ENCODE data around the gene ZNF462.
"Not testable (repeated sequence)": the region's sequence is repeated elsewhere in the genome, so short reads cannot be mapped to it uniquely, and the experiment has no call there.

ZNF462 gene

DNA sequence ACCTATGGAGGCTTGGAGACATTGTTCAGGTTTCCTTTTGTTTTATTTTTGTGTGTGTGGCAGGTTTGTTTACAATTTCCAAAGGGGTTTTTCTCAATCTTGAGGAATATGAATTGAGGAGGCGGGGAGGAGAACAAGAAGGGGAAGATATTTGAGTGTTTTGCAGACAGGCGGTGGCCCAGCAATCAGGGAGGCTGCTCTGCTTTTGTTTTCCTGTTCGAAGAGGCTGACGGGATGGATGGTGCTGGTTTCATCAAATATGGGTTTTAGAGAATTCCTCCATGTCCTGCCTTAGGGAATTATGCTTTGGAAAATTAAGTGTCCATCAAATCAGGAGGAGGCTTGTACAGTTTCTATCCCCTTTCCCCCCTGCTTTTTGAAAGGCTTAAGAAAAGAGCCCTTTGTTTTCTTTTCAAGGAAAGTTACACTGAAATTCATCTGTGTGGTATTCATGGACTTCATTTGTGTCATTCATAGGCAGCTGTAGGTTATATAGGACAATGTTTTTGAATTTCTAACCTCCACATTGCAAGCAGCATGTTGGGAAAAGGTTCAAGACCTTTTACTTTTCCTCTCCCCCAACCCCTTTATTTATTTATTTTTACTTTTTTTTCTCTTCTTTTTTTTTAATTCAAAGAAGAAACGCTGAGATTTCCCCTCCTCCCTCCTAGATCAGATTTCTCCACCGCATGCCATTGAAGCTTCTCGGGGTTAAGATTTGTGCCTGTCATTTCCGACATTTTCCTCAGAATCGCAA is 107.4 kb downstream of the ZNF462 start:
- H3K27ac Mint-ChIP-seq: peak overlapping the region in 1 of 2 donors; percentile 79
- no peak for DNase-seq
- H3K4me3 Mint-ChIP-seq: no peak overlapping the region
- H3K4me1 Mint-ChIP-seq: peaks cover 1% of the 10 kb centered on the region
- H3K27me3 Mint-ChIP-seq: no peaks in the 10 kb centered on the region
- no peak for ATAC-seq
- H3K9me3 Mint-ChIP-seq: no peaks in the 10 kb centered on the region

DNA sequence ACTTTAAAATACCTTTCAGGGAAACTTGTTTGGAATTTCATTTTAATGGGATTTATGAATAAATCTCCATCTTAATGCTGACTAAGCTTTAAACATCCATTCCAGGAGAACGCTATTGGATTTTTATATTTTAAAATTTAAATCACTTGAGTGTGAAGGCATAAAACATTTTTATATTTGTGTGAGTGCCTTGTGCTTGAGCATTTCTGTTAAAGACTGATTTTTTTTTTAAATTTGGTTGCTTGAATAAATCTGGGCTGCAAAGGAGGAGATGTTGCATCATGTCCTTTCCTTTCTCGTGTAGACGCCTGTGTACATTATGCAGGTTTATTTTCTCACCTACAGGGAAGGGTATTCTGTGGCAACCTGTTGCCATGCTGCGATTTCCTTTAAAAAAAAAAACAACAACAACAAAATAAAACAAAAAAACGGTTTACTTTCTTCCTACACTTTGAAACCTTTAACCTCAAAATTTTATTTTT is 108.1 kb downstream of the ZNF462 start:
- ATAC-seq: no peak
- no peak overlapping the region for H3K27ac Mint-ChIP-seq
- no peaks in the 10 kb centered on the region for H3K4me1 Mint-ChIP-seq
- no peak for DNase-seq
- H3K27me3 Mint-ChIP-seq: no peaks in the 10 kb centered on the region
- no peak overlapping the region for H3K4me3 Mint-ChIP-seq
- no peaks in the 10 kb centered on the region for H3K9me3 Mint-ChIP-seq

DNA sequence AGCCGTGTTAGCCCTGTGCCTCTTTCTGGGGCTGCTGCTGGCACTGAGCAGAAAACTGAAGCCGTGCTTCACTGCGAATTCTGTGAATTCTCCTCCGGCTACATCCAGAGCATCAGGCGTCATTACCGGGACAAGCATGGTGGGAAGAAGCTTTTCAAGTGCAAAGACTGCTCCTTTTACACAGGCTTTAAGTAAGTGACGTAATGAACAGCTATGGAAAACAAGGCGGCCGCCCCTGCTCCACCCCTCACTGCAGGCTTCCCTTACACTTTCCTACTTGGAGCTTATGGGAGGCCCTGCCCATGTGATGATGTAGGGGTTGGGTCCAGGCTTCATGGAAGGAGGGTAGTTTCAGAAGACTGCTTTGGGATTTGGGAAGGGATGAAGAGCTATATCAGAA is 109.1 kb downstream of the ZNF462 start:
- H3K4me3 Mint-ChIP-seq: no peak overlapping the region
- no peaks in the 10 kb centered on the region for H3K27me3 Mint-ChIP-seq
- DNase-seq (no peak), ATAC-seq (no peak)
- H3K9me3 Mint-ChIP-seq: no peaks in the 10 kb centered on the region
- no peaks in the 10 kb centered on the region for H3K4me1 Mint-ChIP-seq
- H3K27ac Mint-ChIP-seq: no peak overlapping the region

DNA sequence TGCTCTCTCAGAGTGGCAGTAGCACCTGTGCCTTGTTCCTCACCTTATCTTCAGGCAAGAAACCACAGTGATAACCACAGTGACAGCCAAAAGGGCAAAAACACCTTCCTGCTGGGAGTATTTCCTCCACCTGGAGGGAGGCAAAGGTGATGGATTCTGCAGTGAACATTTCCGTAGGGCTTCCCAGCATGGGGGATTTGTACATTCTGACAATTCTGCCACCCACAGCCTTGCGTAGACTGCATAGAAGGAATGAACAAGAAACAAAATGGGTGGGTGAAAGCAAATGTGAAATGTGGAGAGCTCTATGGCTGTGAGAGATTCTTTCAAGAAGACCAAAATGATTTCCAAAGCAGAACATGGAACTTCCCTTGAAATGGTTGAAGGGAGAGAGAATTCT is 111.4 kb downstream of the ZNF462 start:
- no peaks in the 10 kb centered on the region for H3K27me3 Mint-ChIP-seq
- H3K4me3 Mint-ChIP-seq: no peak overlapping the region
- H3K9me3 Mint-ChIP-seq: no peaks in the 10 kb centered on the region
- no peak for DNase-seq
- no peaks in the 10 kb centered on the region for H3K4me1 Mint-ChIP-seq
- no peak for ATAC-seq
- H3K27ac Mint-ChIP-seq: no peak overlapping the region

DNA sequence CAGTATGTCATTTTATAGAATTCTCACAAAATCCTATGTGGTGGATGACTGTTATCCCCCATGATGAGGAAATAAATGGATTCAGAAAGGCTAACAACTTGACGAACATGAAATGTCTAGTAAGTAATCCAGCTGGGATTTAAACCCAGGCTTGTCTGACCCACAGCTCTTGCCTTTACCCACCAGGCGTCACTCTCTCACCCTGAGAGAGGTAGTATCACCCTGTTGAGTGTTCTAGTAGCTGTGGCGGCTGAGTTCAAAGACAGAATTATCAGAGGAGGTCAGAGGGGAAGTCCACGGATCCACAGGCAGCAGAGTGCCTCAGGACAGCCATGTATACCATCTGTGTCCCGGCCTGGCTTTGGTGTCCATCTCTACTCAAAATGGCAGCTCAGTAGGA is 113.8 kb downstream of the ZNF462 start:
- no peak for ATAC-seq
- Mint-ChIP-seq H3K27ac (no peak overlapping the region), H3K4me3 (no peak overlapping the region), H3K9me3 (no peaks in the 10 kb centered on the region), H3K4me1 (no peaks in the 10 kb centered on the region), H3K27me3 (no peaks in the 10 kb centered on the region)
- DNase-seq: no peak

DNA sequence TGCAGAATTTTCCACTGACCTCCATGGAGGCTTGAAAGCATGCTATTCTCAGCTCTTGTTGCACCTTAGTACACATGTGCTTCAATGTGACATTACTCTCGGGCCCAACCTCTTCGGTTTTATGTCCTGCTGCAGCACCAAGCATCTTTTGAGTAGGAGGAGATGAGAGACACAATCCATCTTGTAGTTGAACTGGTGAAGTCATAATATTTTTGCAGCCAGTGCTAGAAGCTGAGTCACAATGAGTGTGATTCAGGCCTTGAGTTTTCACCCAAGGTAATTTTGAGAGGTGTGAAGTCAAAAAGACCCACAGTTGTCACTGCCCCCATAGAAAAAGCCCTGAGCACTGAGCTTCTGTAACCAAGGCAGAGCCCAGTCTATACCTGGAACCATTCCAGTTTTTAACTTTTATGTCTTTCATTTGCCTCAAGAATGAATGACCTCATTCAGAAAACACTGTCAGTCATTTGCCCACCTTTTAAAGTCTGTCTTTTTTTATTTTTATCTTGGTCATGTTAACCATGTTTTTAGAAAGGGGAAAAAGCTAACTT is 117.7 kb downstream of the ZNF462 start:
- DNase-seq: no peak
- no peaks in the 10 kb centered on the region for H3K4me1 Mint-ChIP-seq
- no peak for ATAC-seq
- no peak overlapping the region for H3K4me3 Mint-ChIP-seq
- H3K27ac Mint-ChIP-seq: no peak overlapping the region
- no peaks in the 10 kb centered on the region for H3K27me3 Mint-ChIP-seq
- H3K9me3 Mint-ChIP-seq: no peaks in the 10 kb centered on the region

DNA sequence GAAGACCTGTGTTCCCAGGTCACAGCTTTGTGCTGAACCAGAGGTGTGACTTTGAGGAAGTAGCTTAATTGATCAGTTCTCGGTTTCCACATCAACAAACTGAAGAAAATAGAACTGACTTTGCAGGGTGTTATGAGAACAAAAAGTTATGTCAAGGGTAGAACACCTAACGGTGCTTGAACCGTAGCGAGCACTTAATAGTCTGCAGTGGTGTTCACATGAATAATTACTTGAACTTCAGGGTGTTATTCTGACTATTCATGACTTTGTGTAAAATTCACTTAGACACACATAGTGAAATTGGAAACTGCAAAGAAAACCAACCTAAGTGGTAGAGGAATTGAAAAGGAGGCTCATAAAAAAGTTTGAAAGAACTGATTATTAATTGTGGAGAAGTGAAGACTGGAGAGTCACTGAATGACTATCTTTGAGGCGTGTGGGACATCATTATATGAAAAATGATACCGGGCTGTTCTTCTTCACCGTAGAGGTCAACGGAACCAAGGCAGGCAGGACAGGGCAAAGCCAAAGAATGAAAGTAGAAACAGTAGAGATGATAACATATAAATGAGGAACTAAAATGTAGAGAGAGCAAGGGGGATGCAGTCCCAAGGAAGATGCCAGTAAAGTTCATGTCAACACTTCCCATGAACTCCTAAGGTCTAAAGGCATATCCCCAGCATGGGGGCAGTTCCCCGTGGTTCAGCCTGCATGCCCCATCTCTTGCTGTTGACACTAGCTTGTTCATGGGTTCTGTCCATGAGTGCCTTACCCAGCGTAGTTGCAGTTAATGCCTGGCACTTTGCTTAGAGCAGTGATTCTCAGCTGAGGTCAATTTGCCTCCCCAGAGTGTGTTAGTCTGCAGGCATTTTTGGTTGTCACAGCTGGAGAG is 118.7 kb downstream of the ZNF462 start:
- H3K27ac Mint-ChIP-seq: no peak overlapping the region
- DNase-seq: no peak
- no peak for ATAC-seq
- no peaks in the 10 kb centered on the region for H3K27me3 Mint-ChIP-seq
- H3K4me1 Mint-ChIP-seq: no peaks in the 10 kb centered on the region
- H3K4me3 Mint-ChIP-seq: no peak overlapping the region
- no peaks in the 10 kb centered on the region for H3K9me3 Mint-ChIP-seq

DNA sequence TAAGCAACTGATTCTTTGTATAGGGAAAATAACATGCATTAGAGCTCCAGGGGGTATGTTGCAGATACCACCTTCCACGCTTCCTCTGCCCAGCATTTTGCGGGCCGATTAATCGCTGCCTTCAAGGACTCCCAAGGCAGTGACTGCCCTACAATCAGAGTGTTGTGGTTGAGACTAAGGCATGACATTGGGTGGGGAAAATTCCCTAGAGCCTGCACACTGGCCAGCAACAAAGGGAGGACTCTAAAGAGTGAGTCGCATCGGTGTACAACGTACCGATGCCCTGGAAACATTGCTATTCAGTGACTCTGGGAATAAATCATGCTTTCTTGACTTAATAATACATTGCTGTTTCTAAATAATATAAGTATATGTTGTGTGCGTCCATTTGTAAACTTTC is 119.7 kb downstream of the ZNF462 start:
- DNase-seq: no peak
- H3K9me3 Mint-ChIP-seq: no peaks in the 10 kb centered on the region

DNA sequence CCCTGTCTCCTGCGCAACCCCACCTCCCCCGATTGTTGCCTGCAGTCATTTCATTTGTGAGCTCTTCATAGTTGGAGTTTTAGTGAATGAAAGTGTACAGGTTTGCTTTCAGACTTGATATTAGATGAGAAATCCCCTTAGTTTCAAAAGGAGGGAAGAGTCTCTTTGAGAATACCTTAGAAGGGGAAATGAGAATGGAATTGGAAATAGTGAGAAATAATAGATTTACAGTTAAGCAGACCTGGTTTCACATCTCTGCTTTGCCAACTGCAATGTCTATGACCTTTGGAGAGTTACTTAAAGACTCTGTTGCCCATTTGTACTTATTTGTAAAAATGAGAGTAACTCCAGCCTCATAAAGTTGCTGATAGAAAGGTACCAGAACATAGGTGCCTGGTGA is 120.4 kb downstream of the ZNF462 start:
- Mint-ChIP-seq H3K9me3 (no peaks in the 10 kb centered on the region), H3K27ac (no peak overlapping the region), H3K4me1 (no peaks in the 10 kb centered on the region), H3K27me3 (no peaks in the 10 kb centered on the region), H3K4me3 (no peak overlapping the region)
- DNase-seq (no peak), ATAC-seq (no peak)

More for the DNA sequence above, 119.7 kb downstream of the ZNF462 start:
- no peak for ATAC-seq
- Mint-ChIP-seq H3K4me3 (no peak overlapping the region), H3K27me3 (no peaks in the 10 kb centered on the region), H3K4me1 (no peaks in the 10 kb centered on the region), H3K27ac (no peak overlapping the region)

DNA sequence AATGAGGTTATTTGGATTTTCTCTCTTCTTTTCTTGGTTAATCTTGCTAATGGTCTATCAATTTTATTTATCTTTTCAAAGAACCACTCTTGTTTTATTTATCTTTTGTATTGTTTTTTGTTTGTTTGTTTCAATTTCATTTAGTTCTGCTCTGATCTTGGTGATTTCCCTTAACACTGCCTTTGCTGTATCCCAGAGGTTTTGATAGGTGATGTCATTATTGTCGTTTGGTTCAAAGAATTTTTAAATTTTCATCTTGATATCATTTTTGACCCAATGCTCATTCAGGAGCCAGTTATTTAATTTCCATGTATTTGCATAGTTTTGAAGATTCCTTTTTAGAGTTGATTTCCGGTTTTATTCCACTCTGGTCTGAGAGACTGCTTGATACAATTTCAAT is 126.9 kb downstream of the ZNF462 start:
- not testable (repeated sequence) for H3K4me3 Mint-ChIP-seq, DNase-seq, H3K4me1 Mint-ChIP-seq, H3K27ac Mint-ChIP-seq, H3K9me3 Mint-ChIP-seq, ATAC-seq
- peaks cover 11% of the 10 kb centered on the region for H3K27me3 Mint-ChIP-seq

DNA sequence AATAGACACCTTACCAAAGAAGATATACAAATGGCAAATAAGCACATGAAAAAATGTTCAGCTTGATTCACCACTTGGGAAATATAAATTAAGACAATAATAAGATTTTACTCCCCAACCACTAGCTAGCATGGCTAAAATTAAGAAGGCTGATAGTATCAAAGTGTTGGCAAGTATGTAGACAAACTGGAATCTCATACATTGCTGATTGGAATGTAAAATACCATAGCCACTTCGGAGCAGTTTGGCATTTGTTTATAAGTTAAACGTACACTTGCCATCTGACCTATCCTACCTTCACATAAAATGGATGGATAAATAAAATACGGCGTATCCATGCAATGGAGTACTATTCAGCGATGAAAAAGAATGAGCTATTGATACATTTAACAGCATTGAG is 129.2 kb downstream of the ZNF462 start:
- Mint-ChIP-seq H3K4me3 (no peak overlapping the region), H3K9me3 (peaks cover 0 to 4% of the 10 kb centered on the region in 2 donors), H3K4me1 (no peaks in the 10 kb centered on the region), H3K27ac (no peak overlapping the region), H3K27me3 (peaks cover 11% of the 10 kb centered on the region)
- DNase-seq (no peak), ATAC-seq (no peak)

DNA sequence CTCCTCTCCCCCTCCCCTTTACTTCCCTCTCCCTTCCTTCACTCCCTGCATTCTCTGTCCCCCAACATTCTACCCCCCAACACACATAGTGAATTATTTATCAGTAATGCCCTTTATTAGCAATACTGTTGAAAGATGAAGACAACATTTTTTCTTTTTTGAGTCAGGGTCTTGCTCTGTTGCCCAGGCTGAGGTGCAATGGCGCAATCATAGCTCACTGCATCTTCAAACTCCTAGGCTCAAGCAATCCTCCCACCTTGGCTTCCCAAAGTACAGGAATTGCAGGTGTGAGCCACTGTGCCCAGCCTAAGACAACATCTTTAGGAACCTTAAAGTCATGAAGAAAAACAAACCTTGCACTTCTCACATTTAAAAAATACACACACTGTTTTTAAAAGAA is 130.6 kb downstream of the ZNF462 start:
- Mint-ChIP-seq H3K9me3 (peaks cover 0 to 2% of the 10 kb centered on the region in 2 donors), H3K27ac (no peak overlapping the region), H3K4me1 (no peaks in the 10 kb centered on the region), H3K27me3 (peaks cover 11% of the 10 kb centered on the region), H3K4me3 (no peak overlapping the region)
- ATAC-seq (no peak), DNase-seq (no peak)

DNA sequence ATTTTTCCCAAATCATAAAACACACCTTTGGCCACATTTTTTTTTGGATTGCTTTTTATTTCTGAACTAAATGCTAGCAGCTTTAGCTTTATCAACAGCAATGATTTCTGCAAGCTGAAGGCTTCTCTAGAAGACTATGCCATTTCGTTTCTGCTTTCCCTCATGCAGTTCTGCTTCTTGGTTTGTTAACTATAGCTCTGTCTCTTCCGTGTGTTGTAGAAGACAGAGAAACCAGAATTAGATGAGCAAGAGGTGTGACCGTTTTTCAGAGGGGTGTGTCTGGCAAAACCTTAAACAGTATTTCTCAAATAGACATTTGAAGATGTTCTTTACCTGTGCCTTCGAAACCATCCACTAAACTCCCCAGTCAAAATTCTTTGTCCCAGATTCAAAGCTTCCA is 131.5 kb downstream of the ZNF462 start:
- no peak for DNase-seq
- peaks cover 8% of the 10 kb centered on the region for H3K27me3 Mint-ChIP-seq
- H3K4me1 Mint-ChIP-seq: no peaks in the 10 kb centered on the region
- no peak for ATAC-seq
- no peak overlapping the region for H3K27ac Mint-ChIP-seq
- H3K9me3 Mint-ChIP-seq: no peaks in the 10 kb centered on the region
- H3K4me3 Mint-ChIP-seq: no peak overlapping the region

DNA sequence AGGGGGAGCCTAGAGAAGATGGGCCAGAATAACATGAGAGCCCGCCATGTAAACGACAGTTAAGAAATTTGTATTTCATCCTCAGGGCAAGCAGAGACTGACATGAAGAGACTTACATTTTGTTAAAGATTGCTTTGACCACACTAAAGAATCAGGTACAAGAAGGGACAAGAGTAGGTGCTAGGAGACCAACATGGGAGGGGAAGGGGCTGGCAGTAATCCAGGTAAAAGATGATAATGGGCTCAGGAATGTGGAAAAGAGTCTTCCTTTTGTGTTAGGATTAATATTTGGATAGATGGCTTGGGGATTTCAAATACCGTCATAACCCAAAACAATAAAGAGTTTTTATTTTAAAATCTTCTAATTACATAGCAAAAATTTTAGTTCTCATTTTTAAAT is 137.3 kb downstream of the ZNF462 start:
- H3K27ac Mint-ChIP-seq: no peak overlapping the region
- H3K9me3 Mint-ChIP-seq: no peaks in the 10 kb centered on the region
- ATAC-seq (no peak), DNase-seq (no peak)
- no peaks in the 10 kb centered on the region for H3K27me3 Mint-ChIP-seq
- H3K4me3 Mint-ChIP-seq: no peak overlapping the region
- no peaks in the 10 kb centered on the region for H3K4me1 Mint-ChIP-seq

DNA sequence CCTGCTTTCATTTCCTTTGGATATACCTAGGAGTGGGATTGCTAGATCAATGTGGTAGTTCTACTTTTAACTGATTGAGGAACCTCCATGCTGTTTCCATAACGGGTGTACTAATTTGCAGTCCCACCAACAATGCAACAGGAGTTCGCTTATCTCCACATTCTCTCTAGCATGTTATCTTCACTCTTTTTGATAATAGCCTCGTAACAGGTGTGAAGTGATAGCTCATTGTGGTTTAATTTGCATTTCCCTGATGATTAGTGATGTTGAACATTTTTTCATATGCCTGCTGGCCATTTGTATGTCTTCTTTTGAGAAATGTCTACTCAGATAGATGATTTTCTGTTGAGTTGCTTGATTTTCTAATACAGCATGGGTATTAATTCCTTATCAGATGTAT is 142.2 kb downstream of the ZNF462 start:
- no peak overlapping the region for H3K4me3 Mint-ChIP-seq
- no peak for ATAC-seq
- no peaks in the 10 kb centered on the region for H3K9me3 Mint-ChIP-seq
- no peak for DNase-seq
- no peaks in the 10 kb centered on the region for H3K4me1 Mint-ChIP-seq
- H3K27ac Mint-ChIP-seq: no peak overlapping the region
- no peaks in the 10 kb centered on the region for H3K27me3 Mint-ChIP-seq

DNA sequence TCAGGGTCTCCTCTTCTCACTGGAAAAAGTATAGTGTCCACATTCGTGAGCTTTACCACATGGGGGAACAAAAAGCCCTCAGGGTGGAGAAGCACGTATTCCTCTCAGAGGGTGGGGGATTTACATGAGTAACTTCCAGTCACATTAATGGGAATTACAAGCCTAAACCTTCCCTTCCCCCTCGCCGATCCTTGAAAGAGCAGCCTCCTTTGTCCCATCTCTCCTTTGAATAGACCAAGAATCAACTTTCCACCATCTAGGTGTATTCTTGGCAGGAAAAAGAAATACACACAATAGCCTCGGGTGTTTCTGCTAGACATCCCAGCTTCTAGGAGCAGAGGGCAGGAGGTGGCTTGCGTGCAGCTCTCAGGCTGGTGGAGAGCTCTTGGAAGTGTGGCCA is 144.4 kb downstream of the ZNF462 start:
- peaks cover 6 to 8% of the 10 kb centered on the region in 2 donors for H3K9me3 Mint-ChIP-seq
- H3K27ac Mint-ChIP-seq: no peak overlapping the region
- no peaks in the 10 kb centered on the region for H3K27me3 Mint-ChIP-seq
- no peak for DNase-seq
- no peak overlapping the region for H3K4me3 Mint-ChIP-seq
- H3K4me1 Mint-ChIP-seq: no peaks in the 10 kb centered on the region
- no peak for ATAC-seq
